Ishikawa (cell line): ENCODE results near the gene WNT2.

ENCODE experiments used
- CEBPB ChIP-seq: IDR thresholded peaks from 2 replicates; pipeline ENCODE4 v1.6.1; 2012
- CREB1 ChIP-seq: IDR thresholded peaks from 2 replicates; pipeline ENCODE4 v1.6.1; 2012; ENCODE audit warnings: low read depth
- EGR1 ChIP-seq: IDR thresholded peaks from 2 replicates; pipeline ENCODE4 v1.6.1; 2012
- EP300 ChIP-seq: IDR thresholded peaks from 2 replicates; pipeline ENCODE4 v1.6.1; 2012; ENCODE audit warnings: borderline replicate concordance
- FOXM1 ChIP-seq: IDR thresholded peaks from 2 replicates; pipeline ENCODE4 v1.6.1; 2012; ENCODE audit warnings: low read depth, borderline replicate concordance
- MAX ChIP-seq: IDR thresholded peaks from 2 replicates; pipeline ENCODE4 v1.6.1; 2012
- NFIC ChIP-seq: IDR thresholded peaks from 2 replicates; pipeline ENCODE4 v1.6.1; 2012
- RAD21 ChIP-seq: IDR thresholded peaks from 2 replicates; pipeline ENCODE4 v1.6.1; 2012; ENCODE audit warnings: low read depth
- REST ChIP-seq: IDR thresholded peaks from 2 replicates; pipeline ENCODE4 v1.6.1; 2012; ENCODE audit warnings: low read depth, mild to moderate bottlenecking
- TAF1 ChIP-seq: IDR thresholded peaks from 2 replicates; pipeline ENCODE4 v1.6.1; 2012; ENCODE audit warnings: low read depth, mild to moderate bottlenecking
- TCF12 ChIP-seq: IDR thresholded peaks from 2 replicates; pipeline ENCODE4 v1.6.1; 2012; ENCODE audit warnings: low read depth
- TEAD4 ChIP-seq: IDR thresholded peaks from 2 replicates; pipeline ENCODE4 v1.6.1; 2012
- YY1 ChIP-seq: IDR thresholded peaks from 2 replicates; pipeline ENCODE4 v1.6.1; 2012; ENCODE audit warnings: low read depth
- ZBTB7A ChIP-seq: IDR thresholded peaks from 2 replicates; pipeline ENCODE4 v1.6.1; 2012; ENCODE audit warnings: low read depth
- TF ChIP-seq, protein P1 (sequence below): IDR thresholded peaks from 2 replicates; pipeline ENCODE4 v1.6.1; 2012

The WNT2 gene

DNA sequence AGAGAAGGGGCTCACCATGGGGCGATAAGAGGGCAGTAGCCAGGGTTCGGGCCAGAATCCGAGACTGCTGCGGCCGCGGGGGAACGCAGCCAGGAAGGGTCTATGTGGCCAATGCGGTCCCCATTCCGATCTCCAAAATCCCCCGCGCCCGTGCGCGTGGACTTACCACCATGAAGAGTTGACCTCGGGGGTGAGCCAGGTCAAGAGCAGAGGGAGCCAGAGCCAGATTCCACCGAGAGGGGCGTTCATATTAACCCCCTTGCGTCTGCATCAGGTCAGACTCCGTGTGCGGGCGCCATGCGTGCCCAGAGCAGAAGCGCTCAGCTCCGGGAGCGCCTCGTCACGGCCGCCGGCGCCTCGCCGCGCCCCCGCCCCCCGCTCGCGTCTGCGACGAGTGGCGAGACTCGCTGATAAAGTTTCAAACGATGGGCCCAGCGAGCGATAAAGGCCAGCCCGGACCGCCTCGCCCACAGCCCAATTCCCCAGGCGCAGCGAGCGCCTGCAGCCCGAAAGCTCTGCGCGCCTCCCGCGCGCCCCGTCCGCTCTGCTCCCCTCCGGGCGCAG, at the start of gene WNT2:
TSS of gene WNT2 (minus strand) at position 318 of the 564 bp plus-strand sequence. CDS start at position 249, 69 bp downstream.
- TF ChIP-seq, protein P1, sequence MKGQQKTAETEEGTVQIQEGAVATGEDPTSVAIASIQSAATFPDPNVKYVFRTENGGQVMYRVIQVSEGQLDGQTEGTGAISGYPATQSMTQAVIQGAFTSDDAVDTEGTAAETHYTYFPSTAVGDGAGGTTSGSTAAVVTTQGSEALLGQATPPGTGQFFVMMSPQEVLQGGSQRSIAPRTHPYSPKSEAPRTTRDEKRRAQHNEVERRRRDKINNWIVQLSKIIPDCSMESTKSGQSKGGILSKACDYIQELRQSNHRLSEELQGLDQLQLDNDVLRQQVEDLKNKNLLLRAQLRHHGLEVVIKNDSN: no peak
- no peak for TF ChIP-seq TCF12
- no peak for TF ChIP-seq YY1
- no peak for TF ChIP-seq TEAD4
- TF ChIP-seq TAF1: no peak
- TF ChIP-seq EGR1: no peak
- no peak for TF ChIP-seq MAX
- TF ChIP-seq NFIC: no peak
- no peak for TF ChIP-seq FOXM1
- TF ChIP-seq CEBPB: no peak
- TF ChIP-seq RAD21: no peak
- TF ChIP-seq REST: no peak
- no peak for TF ChIP-seq CREB1
- TF ChIP-seq EP300: no peak
- TF ChIP-seq ZBTB7A: no peak

DNA sequence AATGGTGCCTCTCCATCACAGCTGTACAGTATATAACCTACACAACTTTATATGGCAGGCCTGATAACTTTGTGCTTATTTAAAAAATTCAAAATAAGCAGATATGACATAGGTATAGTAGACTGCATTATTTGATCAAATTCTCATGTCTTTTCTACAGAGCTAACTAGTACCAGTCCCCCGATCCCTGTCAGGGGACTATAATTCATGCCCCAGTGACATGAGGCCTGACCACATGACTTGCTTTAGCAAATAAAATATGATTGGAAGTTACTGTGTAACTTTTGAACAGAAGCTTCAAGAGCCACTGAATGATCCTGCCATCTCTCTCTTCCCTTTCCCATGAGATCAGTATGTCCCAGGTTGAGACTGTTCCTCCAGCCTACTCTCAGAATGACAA, 49.2 kb upstream of the WNT2 start:
- no peak for TF ChIP-seq CREB1
- no peak for TF ChIP-seq TCF12
- no peak for TF ChIP-seq EGR1
- TF ChIP-seq YY1: no peak
- TF ChIP-seq EP300: no peak

GRCh38 chr7:117364339-117365080, 41.7 kb upstream of the WNT2 start:
- TF ChIP-seq EGR1 (no peak), MAX (no peak), YY1 (no peak), REST (no peak), TAF1 (no peak), TEAD4 (no peak), CEBPB (no peak), ZBTB7A (no peak), EP300 (no peak), RAD21 (no peak), CREB1 (no peak), TCF12 (no peak), FOXM1 (no peak), NFIC (no peak)
- TF ChIP-seq, protein P1: no peak

- TF ChIP-seq CREB1 (no peak), YY1 (no peak), EP300 (no peak), EGR1 (no peak), RAD21 (no peak), REST (no peak), TCF12 (no peak), ZBTB7A (no peak), CEBPB (no peak), NFIC (no peak), FOXM1 (no peak), TEAD4 (no peak), MAX (no peak), TAF1 (no peak)
- TF ChIP-seq, protein P1: no peak
These were observed 39.5 kb upstream of the WNT2 start for GRCh38 chr7:117362294-117362888.
